Activated CD8-positive, alpha-beta memory T cell treated with anti-CD3 and anti-CD28 coated beads, Interleukin-2, amount 50 U/mL, for 24 hours (primary cell): ENCODE results near the gene SPHK1.

Experiments used
- DNase-seq: peaks from one replicate; pipeline ENCODE4 v3.0.0-alpha.2; 2020; ENCODE audit errors: extremely low read depth

The SPHK1 gene

GRCh38 chr17:76433693-76434092 is 49.3 kb downstream of the SPHK1 start:
- DNase-seq, result no peak

- no peak for DNase-seq
Measured at GRCh38 chr17:76434870-76435269, 50.5 kb downstream of the SPHK1 start.

- no peak for DNase-seq
Measured at GRCh38 chr17:76435751-76436150, 51.3 kb downstream of the SPHK1 start.
